Caco-2 (cell line): Measurements from ENCODE around the gene CREB3L2. TPM values are rescaled to one million over a fixed set of nuclear protein-coding genes. Genes with fewer than 3 reads are reported as not detected.

Experiments used
- BruUV-seq: library from RNA; stranded (reverse); fragments of 400-500 nt; replicated peaks from 2 replicates; lab custom pipeline; 2021; lab: Mats Ljungman, UMichigan
- CTCF ChIA-PET: fragments of 300-600 bp; sonication (Branson Sonifier 250); formaldehyde crosslinking; loops from one replicate; lab custom pipeline; 2022; ENCODE audit warnings: antibody characterized with exemption; lab: Charles Lee
- POLR2A ChIA-PET: fragments of 300-600 bp; sonication (Branson Sonifier 250); formaldehyde crosslinking; loops from one replicate; lab custom pipeline; 2022; ENCODE audit warnings: antibody characterized with exemption; lab: Charles Lee
- DNase-seq, 2 experiments: peaks; one replicate each; pipeline versions ENCODE4 v3.0.0 to v3.0.0-alpha.2; 2020 to 2022
- H3K27me3 ChIP-seq: replicated peaks from 2 replicates; pipeline ENCODE4 v1.6.0; 2011; ENCODE audit warnings: low read length; ENCODE audit not compliant: control insufficient read depth, insufficient read depth
- H3K36me3 ChIP-seq: 2 replicates; pipeline ENCODE4 v1.5.1; 2011; ENCODE audit warnings: low read length; ENCODE audit not compliant: control insufficient read depth, insufficient read depth
- H3K4me1 ChIP-seq: fragments of 250-450 bp; sonication (Bioruptor Pico); 2 replicates; pipeline ENCODE4 v1.5.1; 2020; ENCODE audit warnings: mild to moderate bottlenecking
- H3K4me3 ChIP-seq: 2 replicates; pipeline ENCODE4 v1.5.1; 2011; ENCODE audit warnings: low read depth, mild to moderate bottlenecking, control low read depth, low read length
- H3K9me3 ChIP-seq: fragments of 250-450 bp; sonication (Bioruptor Pico); 2 replicates; pipeline ENCODE4 v1.5.1; 2020; ENCODE audit warnings: mild to moderate bottlenecking, moderate library complexity
- H3K27ac Mint-ChIP-seq: one replicate; pipeline ENCODE4 v1.8.0; 2022; ENCODE audit warnings: mixed read lengths; ENCODE audit not compliant: unreplicated experiment
- H3K27me3 Mint-ChIP-seq: one replicate; pipeline ENCODE4 v1.8.0; 2022; ENCODE audit warnings: mixed read lengths; ENCODE audit not compliant: insufficient read depth, unreplicated experiment
- H3K36me3 Mint-ChIP-seq: one replicate; pipeline ENCODE4 v1.8.0; 2022; ENCODE audit warnings: mild to moderate bottlenecking, mixed read lengths; ENCODE audit not compliant: insufficient read depth, unreplicated experiment
- H3K4me1 Mint-ChIP-seq: one replicate; pipeline ENCODE4 v1.8.0; 2022; ENCODE audit warnings: low read depth, mixed read lengths; ENCODE audit not compliant: unreplicated experiment
- H3K4me3 Mint-ChIP-seq: one replicate; pipeline ENCODE4 v1.8.0; 2022; ENCODE audit warnings: mild to moderate bottlenecking, moderate library complexity, mixed read lengths; ENCODE audit not compliant: unreplicated experiment
- H3K9me3 Mint-ChIP-seq: one replicate; pipeline ENCODE4 v1.8.0; 2022; ENCODE audit warnings: mixed read lengths; ENCODE audit not compliant: unreplicated experiment
- CTCF ChIP-seq, 2 experiments: fragments of 200-600 bp in 1 of 2; IDR thresholded peaks; 1 replicate in 1 of 2; 2 replicates in 1 of 2; pipeline versions ENCODE4 v1.5.1 to v1.8.0; 2011 to 2022; ENCODE audit warnings: antibody characterized with exemption in 1 of 2, control low read depth in 1 of 2, inconsistent platforms in 1 of 2, low read depth in 1 of 2, low read length in 1 of 2, mild to moderate bottlenecking in 1 of 2, moderate library complexity in 1 of 2; ENCODE audit not compliant: insufficient read depth in 1 of 2, severe bottlenecking in 1 of 2, unreplicated experiment in 1 of 2
- intact Hi-C: fragments of 100-400 bp; cut with micrococcal nuclease; formaldehyde crosslinking; loops from one replicate; pipeline ENCODE4 v1.10.0; 2022; ENCODE audit not compliant: unreplicated experiment
- total RNA-seq: library from RNA; stranded (reverse); gene quantifications from 2 replicates; pipeline ENCODE4 v1.2.3, GENCODE V29; 2022

CREB3L2 gene
- total RNA-seq, 1 experiment from 2014 or later = 123 TPM

DNA sequence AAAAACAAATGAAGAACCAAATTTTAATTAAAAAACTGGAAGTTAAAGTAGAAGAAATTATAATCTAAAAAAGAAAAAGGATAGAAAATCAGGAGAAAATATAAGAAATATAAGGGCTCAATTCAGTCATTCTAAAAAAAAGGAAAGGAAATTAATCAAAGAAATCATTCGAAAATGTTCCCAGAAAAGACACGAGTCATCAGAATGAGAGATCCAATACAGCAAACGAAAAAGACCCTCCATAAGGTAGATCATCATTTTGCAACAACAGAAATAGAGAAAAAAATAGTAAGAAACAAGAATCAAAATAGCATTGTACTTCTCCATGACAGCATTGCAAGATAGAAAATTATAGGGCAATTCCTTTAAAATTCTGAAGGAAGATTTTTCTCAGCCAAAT is 132.6 kb downstream of the CREB3L2 start:
- H3K4me3 Mint-ChIP-seq = no peak overlapping the region
- Histone ChIP-seq H3K27me3 (no peaks in the 10 kb centered on the region), H3K9me3 (peaks cover 12% of the 10 kb centered on the region), H3K4me3 (no peak overlapping the region), H3K4me1 (no peaks in the 10 kb centered on the region), H3K36me3 (peaks cover 7% of the 10 kb centered on the region)
- DNase-seq = no peak
- TF ChIP-seq CTCF (IDR thresholded peaks at IDR 0.05; ENCODE audit: insufficient read depth in 1 of 2, low read depth in 1 of 2, low read length in 1 of 2, severe bottlenecking in 1 of 2, unreplicated experiment in 1 of 2) = no peak
- CTCF ChIA-PET = no interaction called here
- intact Hi-C loops = no loop called here
- POLR2A ChIA-PET = no interaction called here
- H3K9me3 Mint-ChIP-seq = peaks cover 47% of the 10 kb centered on the region
- no peaks in the 10 kb centered on the region for H3K4me1 Mint-ChIP-seq
- no TSS peak for BruUV-seq
- H3K36me3 Mint-ChIP-seq = peaks cover 66% of the 10 kb centered on the region
- no peak overlapping the region for H3K27ac Mint-ChIP-seq
- H3K27me3 Mint-ChIP-seq = no peaks in the 10 kb centered on the region

GRCh38 chr7:137867289-137867688 is 134.6 kb downstream of the CREB3L2 start:
- H3K4me1 Mint-ChIP-seq = no peaks in the 10 kb centered on the region
- H3K4me3 ChIP-seq = no peak overlapping the region
- H3K36me3 ChIP-seq = peaks cover 10% of the 10 kb centered on the region
- intact Hi-C loops = no loop called here
- H3K36me3 Mint-ChIP-seq = peaks cover 68% of the 10 kb centered on the region
- H3K9me3 ChIP-seq = peaks cover 12% of the 10 kb centered on the region
- no peaks in the 10 kb centered on the region for H3K27me3 ChIP-seq
- no peak overlapping the region for H3K4me3 Mint-ChIP-seq
- H3K27ac Mint-ChIP-seq = no peak overlapping the region
- no peaks in the 10 kb centered on the region for H3K4me1 ChIP-seq
- no TSS peak for BruUV-seq
- no peak for TF ChIP-seq CTCF (IDR thresholded peaks at IDR 0.05; ENCODE audit: insufficient read depth in 1 of 2, low read depth in 1 of 2, low read length in 1 of 2, severe bottlenecking in 1 of 2, unreplicated experiment in 1 of 2)
- peaks cover 47% of the 10 kb centered on the region for H3K9me3 Mint-ChIP-seq
- DNase-seq = no peak
- H3K27me3 Mint-ChIP-seq = no peaks in the 10 kb centered on the region
- POLR2A ChIA-PET = no interaction called here
- CTCF ChIA-PET = no interaction called here

- H3K9me3 Mint-ChIP-seq = peaks cover 47% of the 10 kb centered on the region
- no peaks in the 10 kb centered on the region for H3K4me1 Mint-ChIP-seq
- TF ChIP-seq CTCF (IDR thresholded peaks at IDR 0.05; ENCODE audit: insufficient read depth in 1 of 2, low read depth in 1 of 2, low read length in 1 of 2, severe bottlenecking in 1 of 2, unreplicated experiment in 1 of 2) = no peak
- H3K27me3 Mint-ChIP-seq = no peaks in the 10 kb centered on the region
- DNase-seq = no peak
- no peaks in the 10 kb centered on the region for H3K4me1 ChIP-seq
- peaks cover 10% of the 10 kb centered on the region for H3K36me3 ChIP-seq
- no peak overlapping the region for H3K27ac Mint-ChIP-seq
- intact Hi-C loops = no loop called here
- H3K4me3 ChIP-seq = no peak overlapping the region
- H3K27me3 ChIP-seq = no peaks in the 10 kb centered on the region
- ChIA-PET CTCF (no interaction called here), POLR2A (no interaction called here)
- H3K9me3 ChIP-seq = peaks cover 12% of the 10 kb centered on the region
- no peak overlapping the region for H3K4me3 Mint-ChIP-seq
- H3K36me3 Mint-ChIP-seq = peaks cover 70% of the 10 kb centered on the region
- BruUV-seq = no TSS peak
Measured at GRCh38 chr7:137865764-137866163, 136.1 kb downstream of the CREB3L2 start.
